IPS DF 19.7 (cell line): Measurements from ENCODE around the gene SCARB1.

Experiments used
- DNase-seq: peaks from one replicate; pipeline ENCODE4 v3.0.0-alpha.2; 2013; ENCODE audit warnings: low read depth, low spot score

SCARB1 gene

GRCh38 chr12:124746649-124747425 lies 116.8 kb downstream of the SCARB1 start:
- no peak for DNase-seq

DNA sequence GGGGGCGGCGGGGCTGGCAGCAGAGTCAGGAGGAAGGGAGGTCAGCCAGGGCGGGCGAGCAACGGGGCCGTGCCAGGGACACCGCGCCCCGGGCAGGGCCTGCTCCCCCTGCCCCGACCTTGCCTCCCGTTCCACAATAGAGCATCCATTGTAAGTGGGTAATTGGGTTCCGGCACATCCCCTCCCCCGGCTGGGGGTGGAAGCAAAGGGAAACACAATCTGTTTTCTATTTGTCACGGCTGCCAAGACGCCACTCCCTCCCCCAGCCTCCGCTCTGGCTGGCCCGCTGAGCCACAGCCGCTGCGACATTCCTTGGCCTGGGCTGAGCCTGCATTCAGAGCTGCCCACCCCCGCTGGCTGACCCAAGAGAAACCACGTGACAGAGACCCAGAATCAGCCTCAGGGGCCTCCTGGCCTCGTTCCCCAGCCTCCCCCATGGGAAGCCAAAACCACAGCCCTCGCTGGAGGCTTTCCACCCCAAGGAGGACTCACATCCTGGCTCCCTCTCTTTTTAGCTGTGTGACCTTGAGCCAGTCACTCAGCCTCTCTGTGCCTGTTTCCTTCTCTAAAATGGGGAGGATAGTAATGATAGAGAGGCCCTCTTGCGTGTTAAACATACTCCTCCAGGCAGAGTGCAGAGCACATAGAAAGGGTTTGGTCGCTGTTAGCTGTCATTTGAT lies 117.6 kb downstream of the SCARB1 start:
- DNase-seq = peak; percentile 69

DNA sequence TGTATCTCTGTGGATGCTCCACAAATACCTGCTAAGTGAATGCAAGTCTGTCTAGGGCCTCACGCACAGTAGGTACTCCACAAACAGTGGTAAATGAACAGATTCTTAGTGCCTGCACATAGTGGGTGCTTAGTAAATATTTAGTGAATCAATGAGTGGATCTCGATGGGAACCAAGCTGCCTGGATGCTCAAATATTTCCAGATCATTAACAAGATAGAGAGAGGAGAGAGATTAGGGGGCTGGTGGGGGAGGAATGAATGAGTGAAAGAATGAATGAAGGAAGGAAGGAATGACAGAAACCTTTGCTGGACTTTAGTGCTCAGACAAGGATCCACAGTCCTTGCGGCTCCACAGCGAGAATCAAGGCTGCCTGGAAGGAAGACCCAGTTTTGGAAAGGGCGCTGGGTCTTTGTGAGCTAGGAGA lies 118.2 kb downstream of the SCARB1 start:
- DNase-seq = no peak

DNA sequence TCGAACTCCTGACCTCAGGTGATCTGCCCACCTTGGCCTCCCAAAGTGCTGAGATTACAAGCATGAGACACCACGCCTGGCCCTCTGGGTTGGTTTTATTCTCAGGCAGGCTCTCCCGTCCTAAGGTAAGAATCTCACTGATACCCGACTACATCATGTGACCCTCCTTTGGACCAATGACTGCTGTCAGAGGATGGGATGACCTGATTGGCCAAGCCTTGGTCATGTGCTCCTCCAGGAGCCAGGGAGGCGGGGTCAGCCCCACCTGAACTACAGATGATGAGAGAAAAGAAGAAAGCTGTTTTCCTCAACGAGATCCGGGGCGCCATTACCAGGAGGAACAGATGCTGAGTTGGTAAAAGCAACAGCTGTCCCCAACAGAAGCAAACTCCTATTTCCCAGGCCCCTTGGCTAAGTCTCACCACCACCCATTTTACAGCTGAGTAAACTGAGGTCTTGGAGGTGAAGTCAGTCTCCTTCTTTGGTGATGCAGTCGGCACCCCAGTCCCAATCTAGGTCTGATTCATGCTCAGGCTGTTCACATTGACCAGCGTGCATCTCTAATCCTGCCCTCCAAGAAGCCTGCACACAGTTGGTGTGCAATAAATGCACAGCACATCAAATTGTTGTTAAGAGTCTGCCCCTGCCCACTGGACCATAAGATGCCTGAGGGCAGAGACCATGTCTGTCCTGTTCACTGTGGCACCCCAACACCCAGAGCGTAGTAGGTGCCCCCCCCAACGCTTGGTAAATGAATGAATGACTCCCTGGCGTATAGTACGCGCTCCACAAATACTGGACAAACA lies 118.8 kb downstream of the SCARB1 start:
- peak; percentile 83 for DNase-seq

- DNase-seq = no peak
Measured at GRCh38 chr12:124744273-124744640, 119.4 kb downstream of the SCARB1 start.

DNA sequence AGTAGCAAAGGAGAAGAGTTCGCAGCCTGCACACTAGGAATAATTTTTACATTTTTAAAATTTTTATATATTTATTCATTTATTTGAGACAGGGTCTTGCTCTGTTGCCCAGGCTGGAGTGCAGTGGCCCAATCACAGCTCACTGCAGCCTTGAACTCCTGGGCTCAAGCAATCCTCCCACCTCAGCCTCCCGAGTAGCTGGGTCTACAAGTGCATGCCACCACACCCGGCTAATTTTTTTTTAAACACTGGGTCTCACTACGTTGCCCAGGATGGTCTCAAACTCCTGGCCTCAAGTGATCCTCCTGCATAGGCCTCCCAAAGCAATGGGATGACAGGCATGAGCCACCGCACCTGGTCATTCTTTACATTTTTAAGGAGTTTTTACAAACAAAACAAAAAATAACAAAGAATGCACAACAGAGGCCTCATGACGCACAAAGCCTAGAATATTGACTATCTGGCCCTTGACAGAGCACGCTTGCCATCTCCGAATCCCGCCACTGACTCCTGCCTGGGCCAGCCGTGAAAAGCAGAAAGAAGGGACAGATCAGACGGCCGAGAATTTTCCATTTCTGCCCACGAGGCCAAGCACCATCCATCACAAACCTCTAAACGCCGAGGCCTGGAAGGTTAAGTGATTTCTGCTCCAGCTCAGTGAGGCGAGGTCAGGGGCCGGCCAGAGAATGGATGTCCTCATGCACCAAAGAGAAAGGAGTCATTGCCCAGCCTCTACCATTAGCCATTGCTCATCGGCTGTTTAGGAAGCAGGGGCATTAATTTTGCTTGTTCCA lies 120.0 kb downstream of the SCARB1 start:
- DNase-seq = no peak

GRCh38 chr12:124742678-124743077 lies 121.0 kb downstream of the SCARB1 start:
- no peak for DNase-seq

DNA sequence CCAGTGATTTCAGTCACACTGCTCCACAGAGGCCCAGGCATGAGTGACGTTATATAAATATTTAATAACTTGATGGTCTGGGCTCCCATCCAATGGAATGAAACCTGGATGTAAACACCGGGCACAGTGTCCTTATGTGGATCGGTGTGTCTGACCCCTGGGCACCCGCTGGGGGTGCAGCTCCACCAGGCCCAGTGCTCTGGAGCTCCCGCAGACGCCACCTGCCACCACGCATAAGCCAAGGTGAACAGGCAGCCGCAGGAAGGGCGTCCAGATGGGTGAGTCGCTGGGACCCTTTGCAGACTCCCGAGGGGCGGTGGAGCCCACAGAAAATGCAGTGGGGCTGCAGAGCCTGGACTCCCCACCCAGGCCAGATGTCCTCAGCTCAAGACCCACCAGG lies 121.6 kb downstream of the SCARB1 start:
- no peak for DNase-seq

DNA sequence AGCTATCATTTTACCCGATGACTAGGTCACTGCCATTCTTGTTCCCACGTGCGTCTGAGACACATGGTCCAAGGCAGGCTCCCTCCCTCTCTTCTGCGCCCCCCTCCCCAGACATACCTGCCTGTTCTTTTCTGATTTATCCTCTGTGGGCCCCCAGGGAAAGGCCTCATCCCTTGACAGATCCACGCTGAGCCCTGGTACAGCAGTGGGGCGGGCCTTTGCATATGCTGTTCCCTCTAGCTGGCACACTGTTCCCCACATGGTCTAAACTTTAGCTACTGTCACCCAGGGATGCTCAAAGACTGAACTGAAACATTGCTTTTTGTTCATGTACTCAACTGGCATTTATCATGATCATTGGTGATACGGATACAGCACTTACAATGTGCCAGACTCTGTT lies 122.5 kb downstream of the SCARB1 start:
- no peak for DNase-seq

DNA sequence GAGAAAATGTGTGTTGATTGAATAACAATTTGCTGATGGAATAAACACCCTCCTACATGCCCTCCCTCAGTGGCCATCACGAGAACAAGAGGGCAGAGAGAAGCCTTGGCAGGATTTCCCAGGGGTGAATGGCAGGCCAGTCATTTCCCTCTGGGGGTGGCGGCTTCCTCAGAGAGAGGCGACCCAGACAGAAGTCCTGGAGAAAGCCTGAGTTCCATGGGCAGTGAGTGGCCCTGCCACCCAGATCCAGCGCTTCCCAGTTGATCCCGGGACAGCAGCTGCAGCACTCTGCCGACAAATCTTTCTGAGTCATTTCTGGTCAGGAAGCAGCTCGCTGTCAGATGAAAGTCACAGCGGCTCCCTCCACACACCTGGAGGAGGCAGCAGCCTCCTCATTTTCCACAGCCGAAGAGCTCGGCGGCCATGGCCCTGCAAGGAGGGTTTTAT lies 123.0 kb downstream of the SCARB1 start:
- DNase-seq = no peak

- no peak for DNase-seq
Measured at GRCh38 chr12:124739953-124740561, 123.6 kb downstream of the SCARB1 start.

DNA sequence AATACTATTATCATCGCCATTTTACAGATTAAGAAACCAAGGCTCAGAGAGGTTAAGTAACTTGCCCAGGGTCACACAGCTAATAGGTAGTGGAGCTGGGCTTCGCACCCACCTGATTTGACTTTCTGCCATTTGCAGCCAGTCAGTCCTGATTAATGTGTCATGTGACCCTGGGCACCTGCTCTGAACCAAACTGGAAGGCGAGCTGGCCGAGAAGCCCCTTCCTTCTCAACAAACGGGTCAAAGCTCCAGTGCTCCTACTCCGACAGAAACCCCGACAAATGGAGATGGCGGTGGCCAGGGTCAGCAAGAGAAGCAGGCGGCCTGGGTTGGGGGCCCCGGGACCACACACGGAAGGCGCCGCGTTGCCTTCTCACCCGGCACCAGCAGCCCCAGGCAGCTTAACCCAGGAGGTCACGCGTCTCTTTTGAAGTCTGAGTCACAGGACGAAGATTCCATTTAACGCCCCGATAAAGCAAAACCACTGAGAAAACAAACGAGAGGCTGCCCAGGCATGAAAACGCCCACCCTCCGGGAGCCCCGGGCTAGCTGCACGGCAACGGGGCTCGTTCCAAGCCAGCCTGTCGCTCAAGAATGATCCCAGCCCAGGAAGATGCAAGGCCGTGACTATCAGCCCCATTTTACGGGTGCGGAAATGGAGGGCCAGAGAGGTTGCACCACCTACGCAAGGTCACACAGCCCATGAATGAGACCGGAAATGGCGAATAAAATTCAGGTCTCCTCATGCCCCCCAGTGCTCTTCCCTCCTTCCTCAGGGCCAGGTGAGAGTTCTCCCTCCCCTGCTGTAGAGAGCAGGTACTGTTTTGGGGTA lies 124.8 kb downstream of the SCARB1 start:
- no peak for DNase-seq

DNA sequence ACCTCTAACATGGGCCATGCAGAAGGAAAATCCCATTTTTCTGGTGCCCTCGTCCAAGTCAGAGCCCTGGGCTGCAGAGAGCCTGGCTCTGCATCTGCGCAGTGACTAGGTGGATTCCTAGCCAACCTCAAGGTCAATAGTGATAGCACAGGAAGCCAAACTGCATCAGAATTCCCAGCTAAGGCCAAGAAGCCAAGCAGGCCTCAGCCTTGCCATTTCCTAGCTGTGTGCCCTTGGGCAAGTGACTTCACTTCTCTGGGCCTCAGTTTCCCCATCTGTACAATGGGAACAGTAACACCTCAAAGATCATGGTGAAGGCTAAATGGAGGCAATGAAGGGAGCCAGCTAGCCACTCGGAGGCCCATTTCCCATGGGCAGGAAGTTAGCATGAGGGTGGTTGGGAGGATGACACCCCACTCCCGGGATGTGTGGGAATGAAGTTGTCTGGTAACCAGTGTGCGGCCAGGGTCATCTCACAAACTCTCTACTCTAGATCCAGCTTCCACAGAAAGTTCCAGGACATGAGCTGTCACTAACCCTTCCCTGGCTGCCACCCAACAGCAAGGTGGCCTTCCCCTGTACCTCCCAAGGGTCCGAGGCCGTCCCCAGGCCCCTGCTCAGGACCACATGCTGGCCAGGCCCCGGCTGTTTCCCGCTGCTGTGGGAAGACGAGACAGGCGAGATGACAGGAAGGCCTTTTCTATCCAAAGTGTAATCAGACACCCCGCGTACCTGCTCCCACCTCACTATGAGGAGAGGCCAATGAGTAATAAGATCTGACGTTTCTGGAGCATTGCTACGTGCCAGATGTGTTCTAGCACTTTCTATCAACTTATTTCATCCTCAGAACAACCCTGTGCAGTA lies 125.7 kb downstream of the SCARB1 start:
- no peak for DNase-seq

DNA sequence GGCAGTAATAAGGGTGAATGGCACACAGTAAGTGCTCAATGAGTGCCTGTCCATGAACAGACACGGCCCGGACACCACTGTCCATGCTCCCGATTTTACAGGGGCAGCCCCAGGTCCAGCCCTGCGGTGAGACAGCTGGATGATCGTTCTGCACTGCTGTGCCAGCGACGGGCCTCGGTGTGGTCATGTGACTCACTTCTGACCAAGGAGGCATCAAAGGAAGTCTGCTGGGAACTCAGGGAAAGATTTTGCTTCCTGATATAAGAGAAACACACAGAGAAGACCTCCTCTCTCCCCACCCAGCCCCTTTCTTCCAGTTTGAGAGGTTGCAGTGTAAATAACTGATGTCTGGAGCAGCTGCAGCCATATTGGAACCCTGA lies 126.6 kb downstream of the SCARB1 start:
- DNase-seq = no peak

DNA sequence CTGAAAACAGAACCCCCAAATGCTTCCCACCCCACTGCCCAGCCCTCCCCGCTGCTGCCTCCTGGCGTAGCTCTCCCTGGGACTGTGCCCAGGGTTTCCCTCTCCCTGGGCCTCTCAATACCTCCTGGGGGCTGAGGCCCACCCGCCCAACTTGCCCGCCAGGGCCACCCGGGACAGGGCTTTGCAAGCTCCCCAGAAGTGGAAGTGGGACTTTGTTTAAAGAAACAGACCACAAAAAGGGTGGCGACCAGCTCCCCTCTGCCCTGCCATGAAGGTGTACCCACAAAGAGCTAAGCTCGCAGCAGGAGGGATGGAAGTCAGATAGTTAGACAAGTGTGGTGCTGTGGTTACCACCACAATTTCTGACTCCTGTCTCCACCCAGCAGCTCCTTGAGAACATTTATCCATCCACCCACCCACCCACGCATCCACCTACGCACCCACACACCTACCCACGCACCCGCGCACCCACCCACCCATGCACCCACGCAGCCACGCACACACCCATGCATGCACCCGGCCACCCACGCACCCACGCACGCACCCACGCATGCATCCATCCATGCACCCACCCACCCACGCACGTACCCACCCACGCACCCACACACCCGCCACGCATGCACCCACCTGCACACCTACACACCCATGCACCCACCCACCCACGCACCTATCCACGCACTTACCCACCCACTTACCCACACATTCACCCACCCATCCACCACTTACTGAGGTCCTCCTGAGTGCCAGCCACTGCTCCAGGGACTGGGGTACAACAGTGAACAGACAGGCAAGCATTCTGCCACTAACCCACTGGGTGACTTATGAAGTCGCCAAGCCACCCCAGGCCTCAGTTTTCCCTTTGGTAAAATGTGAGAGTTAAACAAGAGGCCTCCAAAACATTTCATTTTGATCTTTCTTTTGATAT lies 127.3 kb downstream of the SCARB1 start:
- DNase-seq = no peak

DNA sequence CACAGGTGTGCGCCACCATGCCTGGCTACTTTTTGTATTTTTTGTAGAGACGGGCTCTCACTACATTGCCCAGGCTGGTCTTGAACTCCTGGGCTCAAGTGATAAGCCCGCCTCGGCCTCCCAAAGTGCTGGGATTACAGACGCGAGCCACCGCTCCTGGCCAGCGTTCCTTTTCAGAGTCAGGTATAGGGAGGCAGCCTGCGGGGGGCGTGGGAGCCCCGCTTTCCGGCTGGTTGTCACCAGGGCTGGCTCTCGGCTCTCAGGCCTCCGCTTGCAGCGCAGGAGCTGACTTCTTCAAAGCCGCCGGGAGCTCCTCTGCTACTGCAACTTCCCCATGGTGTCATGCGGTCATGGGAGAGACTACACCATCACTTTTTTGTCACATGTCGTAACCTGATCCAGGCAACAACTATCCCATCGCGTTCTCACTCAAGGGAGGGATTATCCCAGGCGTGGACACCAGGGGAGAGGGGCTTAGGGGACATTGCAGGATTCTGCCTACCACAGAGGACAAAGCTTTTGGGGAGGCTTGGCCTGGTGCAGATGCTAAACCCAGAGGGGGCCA lies 129.4 kb downstream of the SCARB1 start:
- peak; percentile 89 for DNase-seq

DNA sequence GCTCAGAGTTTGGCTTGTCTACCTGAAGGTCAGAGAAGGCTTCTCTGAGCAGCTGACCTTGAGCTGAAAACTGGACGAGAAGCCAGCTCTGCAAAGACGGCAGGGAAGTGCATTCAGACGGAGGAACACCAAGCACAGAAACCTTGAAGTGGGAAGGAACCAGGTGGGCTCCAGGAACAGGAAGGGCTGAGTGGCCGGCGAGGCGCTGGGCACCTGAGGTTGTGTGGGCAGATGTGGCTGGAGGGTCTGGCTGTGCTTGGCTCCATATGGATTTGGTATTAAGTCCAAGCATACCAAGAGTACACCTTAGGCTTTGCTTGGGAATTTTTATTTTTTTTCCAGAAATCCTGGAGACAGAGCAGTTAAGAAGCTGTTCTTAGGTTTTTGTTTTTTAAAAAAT lies 130.6 kb downstream of the SCARB1 start:
- DNase-seq = no peak
